ENCODE results near the gene SND1. TPM values are rescaled to one million over a fixed set of nuclear protein-coding genes. Genes with fewer than 3 reads are reported as not detected.

SND1 gene
- total RNA-seq, 1 experiment from 2014 or later = 218 TPM

DNA sequence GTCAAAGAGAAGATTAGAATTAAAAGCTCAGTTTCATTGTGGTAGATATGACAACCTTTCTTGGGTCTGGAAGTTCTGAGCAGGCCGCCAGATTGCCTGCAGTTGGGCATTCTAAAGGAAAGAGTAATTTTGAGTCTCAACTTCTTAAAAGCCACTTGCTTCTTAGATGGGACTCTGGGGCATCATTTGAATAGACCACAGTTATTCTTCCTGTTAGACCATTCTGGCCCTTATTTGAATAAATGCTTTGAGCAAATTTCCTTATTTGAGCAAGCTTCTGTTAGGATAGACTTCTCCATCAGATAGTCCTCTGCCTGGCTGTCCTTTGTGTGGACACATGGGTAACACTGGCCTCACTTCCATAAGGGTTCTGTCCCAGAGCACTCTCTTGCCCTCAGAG is 40.2 kb downstream of the SND1 start:
- H3K27me3 ChIP-seq (ENCODE audit: insufficient read depth, low read length) = no peaks in the 10 kb centered on the region
- Mint-ChIP-seq H3K4me3 (no peak overlapping the region), H3K36me3 (ENCODE audit: insufficient read depth in 1 of 3, low read depth in 3 of 3) (peaks cover 56 to 63% (median 63%) of the 10 kb centered on the region in 3 experiments; a peak in 6 of 7 replicates), H3K27me3 (ENCODE audit: low read depth) (no peaks in the 10 kb centered on the region; the same call in 1 of the 2 replicates), H3K9me3 (no peaks in the 10 kb centered on the region), H3K4me1 (peaks cover 15 to 23% of the 10 kb centered on the region in 2 experiments), H3K27ac (0 out of 7 replicates have a peak overlapping the region, but pooled peaks of 1 of the 3 experiments have one; percentile 83)
- H3K23me2 ChIP-seq (ENCODE audit: insufficient read length, low read depth, low read length, poor library complexity, severe bottlenecking) = no peaks in the 10 kb centered on the region
- no peak overlapping the region for H3K27ac ChIP-seq (ENCODE audit: insufficient read length, low read depth, low read length)
- no peaks in the 10 kb centered on the region for H3K4me1 ChIP-seq (ENCODE audit: insufficient read depth, low read length)
- WGBS (ENCODE audit: extremely low coverage, insufficient read length, low lambda C conversion rate) = no CpG with 5 or more reads among the region's 1 CpG
- H3K79me2 ChIP-seq (ENCODE audit: insufficient read depth, low read length) = peaks cover 2% of the 10 kb centered on the region; the same call in 1 of the 2 replicates
- H3K23ac ChIP-seq (ENCODE audit: insufficient read length, low read depth, low read length) = no peak overlapping the region
- H2BK5ac ChIP-seq (ENCODE audit: insufficient read length, low read length) = no peak overlapping the region
- H4K20me1 ChIP-seq (ENCODE audit: control insufficient read depth, insufficient read depth, insufficient read length) = no peaks in the 10 kb centered on the region
- H3K14ac ChIP-seq (ENCODE audit: insufficient read depth, low read length) = no peak overlapping the region
- H3K4me2 ChIP-seq (ENCODE audit: insufficient read depth, insufficient read length, low read length) = no peak overlapping the region
- H3K18ac ChIP-seq (ENCODE audit: insufficient read length, low read depth, low read length) = no peak overlapping the region
- TF ChIP-seq, protein P1, sequence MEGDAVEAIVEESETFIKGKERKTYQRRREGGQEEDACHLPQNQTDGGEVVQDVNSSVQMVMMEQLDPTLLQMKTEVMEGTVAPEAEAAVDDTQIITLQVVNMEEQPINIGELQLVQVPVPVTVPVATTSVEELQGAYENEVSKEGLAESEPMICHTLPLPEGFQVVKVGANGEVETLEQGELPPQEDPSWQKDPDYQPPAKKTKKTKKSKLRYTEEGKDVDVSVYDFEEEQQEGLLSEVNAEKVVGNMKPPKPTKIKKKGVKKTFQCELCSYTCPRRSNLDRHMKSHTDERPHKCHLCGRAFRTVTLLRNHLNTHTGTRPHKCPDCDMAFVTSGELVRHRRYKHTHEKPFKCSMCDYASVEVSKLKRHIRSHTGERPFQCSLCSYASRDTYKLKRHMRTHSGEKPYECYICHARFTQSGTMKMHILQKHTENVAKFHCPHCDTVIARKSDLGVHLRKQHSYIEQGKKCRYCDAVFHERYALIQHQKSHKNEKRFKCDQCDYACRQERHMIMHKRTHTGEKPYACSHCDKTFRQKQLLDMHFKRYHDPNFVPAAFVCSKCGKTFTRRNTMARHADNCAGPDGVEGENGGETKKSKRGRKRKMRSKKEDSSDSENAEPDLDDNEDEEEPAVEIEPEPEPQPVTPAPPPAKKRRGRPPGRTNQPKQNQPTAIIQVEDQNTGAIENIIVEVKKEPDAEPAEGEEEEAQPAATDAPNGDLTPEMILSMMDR (conservative IDR thresholded peaks at IDR 0.05) = no peak
- H3K79me1 ChIP-seq (ENCODE audit: insufficient read depth, low read depth, low read length, poor library complexity, severe bottlenecking) = peaks cover 13% of the 10 kb centered on the region
- no peak overlapping the region for H2BK12ac ChIP-seq (ENCODE audit: insufficient read length, low read depth, low read length)
- H2AK5ac ChIP-seq (ENCODE audit: insufficient read length, low read length) = no peak overlapping the region
- H4K8ac ChIP-seq (replicated peaks; ENCODE audit: insufficient read length, low read depth, low read length) = no peak overlapping the region
- H3K9me3 ChIP-seq (ENCODE audit: control insufficient read depth, low read depth, low read length) = no peaks in the 10 kb centered on the region
- no peak overlapping the region for H3K4ac ChIP-seq (ENCODE audit: low read depth, low read length)
- H3K56ac ChIP-seq (ENCODE audit: insufficient read length, low read depth, low read length) = no peak overlapping the region
- no peak overlapping the region for H2AFZ ChIP-seq (ENCODE audit: low read length)
- H4K91ac ChIP-seq (ENCODE audit: insufficient read length, low read depth, low read length) = no peak overlapping the region
- no peak overlapping the region for H3T11ph ChIP-seq (ENCODE audit: low read length)
- H4K5ac ChIP-seq (ENCODE audit: insufficient read length, low read depth, low read length) = no peak overlapping the region
- no peak overlapping the region for H2BK20ac ChIP-seq (ENCODE audit: low read depth, low read length, poor library complexity, severe bottlenecking)
- H3K9ac ChIP-seq (ENCODE audit: extremely low read depth, insufficient read length, low read length) = no peak overlapping the region
- no peak overlapping the region for H2BK15ac ChIP-seq (ENCODE audit: low read depth, low read length)
- no peak overlapping the region for H2BK120ac ChIP-seq (ENCODE audit: low read depth, low read length, poor library complexity, severe bottlenecking)
- no peak for DNase-seq

Measured in H9 (cell line).